GM23248 (cell line): ENCODE data around the gene FAM163B.

ENCODE experiments used
- EZH2 ChIP-seq: fragments of 200-600 bp; sonication (generic); IDR thresholded peaks from 2 replicates; pipeline ENCODE4 v1.6.1; 2018; ENCODE audit warnings: antibody characterized with exemption, mild to moderate bottlenecking; ENCODE audit not compliant: insufficient read depth, poor library complexity, severe bottlenecking
- EZH2phosphoT487 ChIP-seq: fragments of 200-600 bp; sonication (generic); IDR thresholded peaks from 2 replicates; pipeline ENCODE4 v1.6.1; 2018; ENCODE audit warnings: antibody characterized with exemption, moderate library complexity, mild to moderate bottlenecking, low read depth; ENCODE audit not compliant: insufficient read depth

DNA sequence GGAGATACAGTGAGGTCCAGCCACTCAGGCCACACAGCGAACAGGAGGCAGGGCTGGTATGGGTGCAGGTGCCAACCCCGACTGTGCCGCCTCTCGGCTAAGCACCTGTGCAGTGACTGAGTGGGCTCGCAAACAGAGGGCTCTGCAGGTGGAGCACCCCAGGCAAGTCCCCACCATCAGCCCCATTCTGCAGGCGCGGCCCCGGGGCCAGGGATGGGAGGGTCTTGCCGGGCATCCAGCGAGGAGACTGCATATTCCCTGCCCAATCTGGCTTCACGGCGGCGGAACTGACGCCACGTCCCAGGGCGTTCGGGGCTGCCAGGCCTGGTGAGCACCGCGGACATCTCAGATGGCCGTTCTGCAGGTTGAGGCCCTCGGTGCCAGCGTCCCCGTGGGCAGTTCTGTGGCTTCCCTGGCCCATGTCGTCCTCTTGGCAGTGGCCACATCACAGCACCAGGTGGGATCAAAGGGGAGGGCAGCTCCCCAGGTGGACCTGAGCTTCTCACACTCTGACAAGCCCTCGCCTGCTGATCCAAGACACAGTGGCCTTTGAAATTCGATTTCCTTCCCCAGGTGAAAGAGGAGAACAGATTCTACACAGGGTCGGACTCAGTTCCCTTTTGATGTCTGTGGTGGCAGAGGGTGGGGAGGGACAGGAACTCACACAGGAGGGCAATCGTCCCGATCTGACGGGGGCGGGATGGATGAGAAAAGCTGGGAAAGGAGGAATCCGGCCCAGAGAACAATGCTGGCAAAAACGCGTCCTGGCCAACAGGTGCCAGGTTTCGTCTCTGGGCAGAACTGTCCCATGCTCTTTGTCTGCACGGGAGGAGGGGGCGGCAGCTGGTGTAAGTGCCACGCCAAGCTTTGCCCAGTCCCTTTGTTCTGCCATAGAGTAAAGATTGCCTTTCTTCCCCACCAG is 45.8 kb upstream of the FAM163B start:
- TF ChIP-seq EZH2phosphoT487 (no peak), EZH2 (no peak)
